GM12878 (cell line): ENCODE data around the gene GALNT18. TPM values are rescaled to one million over a fixed set of nuclear protein-coding genes. Genes with fewer than 3 reads are reported as not detected.

Experiments used
- ATAC-seq: fragments of 200-7000 bp; cut with Tn5 transposase; 3 replicates; pipeline ENCODE4 v1.9.1; 2020; ENCODE audit warnings: mild to moderate bottlenecking, moderate library complexity
- BruUV-seq: library from RNA; stranded (reverse); fragments of 400-500 nt; replicated peaks from 2 replicates; lab custom pipeline; 2021; lab: Mats Ljungman, UMichigan
- CTCF ChIA-PET: fragments of 300-600 bp; sonication (Branson Sonifier 250); formaldehyde crosslinking; extraction: SDS; loops from one replicate; lab custom pipeline; 2021; ENCODE audit warnings: inconsistent platforms; lab: Yijun Ruan, JAX
- POLR2A ChIA-PET: fragments of 350-600 bp; formaldehyde crosslinking; extraction: SDS; loops from one replicate; lab custom pipeline; 2021; ENCODE audit warnings: inconsistent platforms; lab: Charles Lee
- RAD21 ChIA-PET: fragments of 300-600 bp; sonication (Branson Sonifier 250); formaldehyde crosslinking; loops from one replicate; lab custom pipeline; 2023; ENCODE audit warnings: antibody characterized with exemption; ENCODE audit not compliant: unreplicated experiment; lab: Charles Lee
- SMC1A ChIA-PET: fragments of 300-600 bp; sonication (Branson Sonifier 250); formaldehyde crosslinking; loops from one replicate; lab custom pipeline; 2023; ENCODE audit not compliant: unreplicated experiment, uncharacterized antibody; lab: Charles Lee
- DNase-seq: peaks from one replicate; pipeline ENCODE4 v3.0.0-alpha.2; 2011; ENCODE audit warnings: low read depth, low spot score
- FAIRE-seq: peaks from 3 replicates; lab custom pipeline; 2011; peaks lifted over from hg19 to GRCh38; lab: Jason Lieb, UNC
- H2AFZ ChIP-seq: 2 replicates; pipeline ENCODE4 v1.6.0; 2011; ENCODE audit warnings: low read depth, low read length, control low read depth; ENCODE audit not compliant: control insufficient read depth
- H3K27ac ChIP-seq: 2 replicates; pipeline ENCODE4 v1.5.1; 2011; ENCODE audit warnings: control low read depth; ENCODE audit not compliant: control insufficient read depth, insufficient read depth
- H3K27me3 ChIP-seq, 2 experiments: replicated peaks in 1 of 2; 2 replicates each; pipeline versions ENCODE4 v1.6.0 to v1.6.1; 2011; ENCODE audit warnings: low read length in 1 of 2; ENCODE audit not compliant: control insufficient read depth in 2 of 2, insufficient read depth in 2 of 2
- H3K36me3 ChIP-seq, 2 experiments: 2 replicates each; pipeline ENCODE4 v1.5.1; 2011; ENCODE audit warnings: low read length in 1 of 2; ENCODE audit not compliant: control insufficient read depth in 2 of 2, insufficient read depth in 2 of 2
- H3K4me1 ChIP-seq: 2 replicates; pipeline ENCODE4 v1.6.1; 2011; ENCODE audit warnings: mild to moderate bottlenecking, low read length, moderate library complexity, mixed read lengths; ENCODE audit not compliant: control insufficient read depth, insufficient read depth
- H3K4me2 ChIP-seq: 2 replicates; pipeline ENCODE4 v1.6.0; 2011; ENCODE audit warnings: control low read depth; ENCODE audit not compliant: control insufficient read depth, insufficient read depth
- H3K4me3 ChIP-seq: fragments of 200-600 bp; sonication (generic); 2 replicates; pipeline ENCODE4 v1.5.1; 2016
- H3K79me2 ChIP-seq: 2 replicates; pipeline ENCODE4 v1.6.0; 2011; ENCODE audit warnings: low read length; ENCODE audit not compliant: control insufficient read depth, insufficient read depth
- H3K9ac ChIP-seq: 2 replicates; pipeline ENCODE4 v1.8.0; 2011; ENCODE audit warnings: low read length, control low read depth, mixed read lengths; ENCODE audit not compliant: control insufficient read depth, insufficient read depth
- H3K9me3 ChIP-seq: replicated peaks from 3 replicates; pipeline ENCODE4 v1.5.1; 2011; ENCODE audit warnings: mild to moderate bottlenecking, low read length; ENCODE audit not compliant: control insufficient read depth, insufficient read depth
- H4K20me1 ChIP-seq: 2 replicates; pipeline ENCODE4 v1.6.0; 2011; ENCODE audit not compliant: control insufficient read depth, insufficient read depth
- BRCA1 ChIP-seq: IDR thresholded peaks from 2 replicates; pipeline ENCODE4 v1.6.1; 2011; ENCODE audit warnings: low read depth, low read length, improper control_type of control experiment
- MYC ChIP-seq: IDR thresholded peaks from 2 replicates; pipeline ENCODE4 v1.6.1; 2011; ENCODE audit warnings: mild to moderate bottlenecking, low read length, moderate library complexity, inconsistent platforms; ENCODE audit not compliant: insufficient read depth, insufficient replicate concordance, insufficient read length, severe bottlenecking
- POLR2AphosphoS5 ChIP-seq: IDR thresholded peaks from 2 replicates; pipeline ENCODE4 v1.6.1; 2011; ENCODE audit warnings: mild to moderate bottlenecking, low read length, inconsistent platforms
- STAT1 ChIP-seq: fragments of 450-650 bp; conservative IDR thresholded peaks from 2 replicates; pipeline ENCODE4 v1.6.1; 2014; ENCODE audit warnings: antibody characterized with exemption, mild to moderate bottlenecking
- ZNF384 ChIP-seq: IDR thresholded peaks from 2 replicates; pipeline ENCODE4 v1.6.1; 2012; ENCODE audit warnings: low read depth, mild to moderate bottlenecking, low read length, improper control_type of control experiment, borderline replicate concordance
- WGBS: methylation state at CpG from one replicate; pipeline ENCODE4 v1.1.6; 2016; ENCODE audit warnings: low lambda C conversion rate; ENCODE audit not compliant: insufficient replicate concordance, insufficient coverage; ENCODE audit errors: missing lambda C conversion rate; 5-methylcytosine and 5-hydroxymethylcytosine counted together
- in situ Hi-C: fragments of 300-500 bp; cut with MboI; formaldehyde crosslinking; loops from 9 replicates; pipeline ENCODE4 v1.14.3; 2018; ENCODE audit warnings: mixed read lengths
- intact Hi-C: fragments of 100-400 bp; cut with micrococcal nuclease; formaldehyde crosslinking; loops from one replicate; pipeline ENCODE4 v1.14.2; 2022; ENCODE audit not compliant: unreplicated experiment
- polyA plus RNA-seq, 11 experiments: library from polyadenylated mRNA; depleted of rRNA in 4 of 11; unstranded in 6 of 11; stranded (reverse) in 5 of 11; fragments of >200 nt; fragmentation: Nextera tagmentation in 4 of 11; fragmentation: Illumina TruSeq in 1 of 11; extraction: Ambion mirVana in 4 of 11; extraction: Trizol in 1 of 11; gene quantifications; 1 replicate in 1 of 11; 2 replicates in 10 of 11; pipeline versions ENCODE4 v1.2.1 to v1.2.3, GENCODE V29; 2011 to 2016; ENCODE audit warnings: inconsistent platforms in 2 of 11, missing spikeins in 2 of 11, low read depth in 1 of 11
- total RNA-seq, 4 experiments: library from RNA; depleted of rRNA in 3 of 4; stranded (reverse); fragments of >200 nt in 3 of 4; fragmentation: Illumina TruSeq in 1 of 4; extraction: Trizol in 1 of 4; gene quantifications; 2 replicates each; pipeline versions ENCODE4 v1.2.1 to v1.2.3, GENCODE V29; 2013 to 2021
- TF ChIP-seq, protein P1 (sequence below): IDR thresholded peaks from 2 replicates; pipeline ENCODE4 v1.6.1; 2011; ENCODE audit warnings: borderline replicate concordance, low read depth, mild to moderate bottlenecking, moderate library complexity, mixed read lengths, low read length; ENCODE audit not compliant: insufficient read depth; ENCODE audit errors: extremely low read length
- TF ChIP-seq, protein P2 (sequence below): fragments of 450-650 bp; IDR thresholded peaks from 2 replicates; pipeline ENCODE4 v1.6.1; 2017; ENCODE audit warnings: borderline replicate concordance
- TF ChIP-seq, protein P3 (sequence below): fragments of 450-650 bp; IDR thresholded peaks from 2 replicates; pipeline ENCODE4 v1.6.1; 2016; ENCODE audit warnings: mild to moderate bottlenecking, moderate library complexity, borderline replicate concordance

GALNT18 gene
- total and polyA plus RNA-seq, 10 of the 15 experiments (the other 5 are each of a cell fraction or from before 2014, with no cell fraction given): 1.2 to 14.2 (median 6.3) TPM

DNA sequence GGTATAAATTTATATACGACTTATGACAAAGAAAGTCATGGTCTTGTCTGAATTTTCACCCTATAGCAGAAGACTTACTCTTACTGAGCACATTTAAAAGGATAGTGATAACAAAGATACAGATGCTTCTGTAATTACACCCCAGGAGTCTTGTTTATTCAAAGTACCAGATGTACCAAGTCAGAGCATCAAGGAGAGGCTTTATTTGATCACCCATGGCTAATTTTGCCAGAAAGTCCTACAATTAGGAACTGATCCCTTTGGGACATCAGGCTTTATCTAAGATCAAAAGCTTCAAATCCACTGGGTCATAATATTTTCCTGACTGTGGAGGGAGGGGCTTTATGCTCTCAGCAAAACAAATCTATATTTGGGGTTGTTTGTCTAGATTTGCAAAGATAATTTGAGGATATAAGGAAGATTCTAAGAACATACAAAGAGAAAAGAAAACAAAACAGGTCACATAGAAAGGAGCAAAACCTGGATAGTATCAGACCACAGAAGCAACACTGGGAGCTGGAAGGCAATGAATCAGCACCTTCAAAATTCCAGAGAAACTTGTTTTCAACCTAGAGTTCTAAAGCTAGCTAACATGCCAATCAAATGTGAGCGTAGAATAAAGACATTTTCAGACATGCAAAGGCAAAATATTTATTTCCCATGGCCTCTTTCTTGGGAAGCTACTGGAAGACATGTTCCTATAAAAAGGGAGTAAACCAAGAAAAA, 143.9 kb downstream of the GALNT18 start:
- in situ Hi-C loops: no loop called here
- Histone ChIP-seq H3K27ac (no peak overlapping the region), H3K4me2 (no peak overlapping the region), H3K79me2 (no peaks in the 10 kb centered on the region), H3K9me3 (no peaks in the 10 kb centered on the region), H3K4me1 (no peaks in the 10 kb centered on the region), H4K20me1 (no peaks in the 10 kb centered on the region), H3K27me3 (no peaks in the 10 kb centered on the region), H3K36me3 (no peaks in the 10 kb centered on the region), H3K9ac (no peak overlapping the region), H3K4me3 (no peak overlapping the region), H2AFZ (no peak overlapping the region)
- POLR2A ChIA-PET: no interaction called here
- SMC1A ChIA-PET: no interaction called here
- FAIRE-seq: no peak
- TF ChIP-seq ZNF384: no peak
- TF ChIP-seq, protein P1, sequence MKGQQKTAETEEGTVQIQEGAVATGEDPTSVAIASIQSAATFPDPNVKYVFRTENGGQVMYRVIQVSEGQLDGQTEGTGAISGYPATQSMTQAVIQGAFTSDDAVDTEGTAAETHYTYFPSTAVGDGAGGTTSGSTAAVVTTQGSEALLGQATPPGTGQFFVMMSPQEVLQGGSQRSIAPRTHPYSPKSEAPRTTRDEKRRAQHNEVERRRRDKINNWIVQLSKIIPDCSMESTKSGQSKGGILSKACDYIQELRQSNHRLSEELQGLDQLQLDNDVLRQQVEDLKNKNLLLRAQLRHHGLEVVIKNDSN: no peak
- RAD21 ChIA-PET: no interaction called here
- ATAC-seq: no peak
- CTCF ChIA-PET: no interaction called here
- intact Hi-C loops: no loop called here
- no TSS peak for BruUV-seq
- DNase-seq: no peak
- WGBS: 6% methylated on average over 2 of the region's 2 CpGs

DNA sequence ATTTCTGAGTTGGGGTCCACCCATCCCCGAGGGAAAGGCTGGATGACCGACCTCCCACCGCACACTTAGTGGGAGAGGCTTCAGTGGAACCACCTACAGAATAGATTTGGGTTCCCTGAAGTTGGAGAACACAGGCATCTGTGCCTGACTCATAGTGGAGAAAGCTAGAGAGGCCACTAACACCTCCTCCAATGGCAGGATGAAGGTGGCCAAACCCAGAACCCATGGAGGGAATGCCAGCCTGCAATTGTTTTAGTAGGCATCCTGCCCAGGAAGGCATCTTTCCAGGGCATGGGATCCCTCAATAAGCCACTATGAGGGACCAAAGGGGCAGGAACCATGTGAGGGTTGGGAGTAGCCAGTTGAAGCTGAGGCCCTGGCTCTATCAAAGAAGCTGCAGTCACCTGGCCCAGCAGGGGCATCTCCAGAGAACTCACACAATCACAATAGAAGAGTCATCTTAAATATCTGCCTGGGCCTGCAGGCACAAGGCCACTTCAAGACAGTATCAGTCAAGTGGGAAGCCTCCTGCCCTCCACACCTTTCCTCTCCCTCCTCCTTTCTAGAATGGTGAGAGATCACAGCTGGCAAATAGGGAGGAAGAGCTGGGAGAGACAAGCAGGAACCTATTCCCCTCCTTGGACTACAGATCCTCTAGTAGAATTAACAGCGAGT, 144.7 kb downstream of the GALNT18 start:
- H3K4me3 ChIP-seq: no peak overlapping the region
- H3K27ac ChIP-seq: no peak overlapping the region
- no peaks in the 10 kb centered on the region for H3K27me3 ChIP-seq
- H3K9ac ChIP-seq: no peak overlapping the region
- H3K9me3 ChIP-seq: no peaks in the 10 kb centered on the region
- no peaks in the 10 kb centered on the region for H3K4me1 ChIP-seq
- no peaks in the 10 kb centered on the region for H3K36me3 ChIP-seq
- DNase-seq (no peak), ATAC-seq (no peak), FAIRE-seq (no peak)
- intact Hi-C loops (no loop called here), in situ Hi-C loops (no loop called here)
- no peaks in the 10 kb centered on the region for H3K79me2 ChIP-seq
- ChIA-PET SMC1A (no interaction called here), RAD21 (no interaction called here), POLR2A (no interaction called here), CTCF (interaction anchor here (1.8 kb wide), 1 partner anchor 11 kb away, joined by 5 read pairs; no protein-coding TSS in a partner anchor)
- no peak overlapping the region for H3K4me2 ChIP-seq
- no peaks in the 10 kb centered on the region for H4K20me1 ChIP-seq
- H2AFZ ChIP-seq: no peak overlapping the region
- 27% methylated on average over 4 of the region's 4 CpGs for WGBS
- no TSS peak for BruUV-seq
- no peak for TF ChIP-seq MYC
- TF ChIP-seq, protein P2, sequence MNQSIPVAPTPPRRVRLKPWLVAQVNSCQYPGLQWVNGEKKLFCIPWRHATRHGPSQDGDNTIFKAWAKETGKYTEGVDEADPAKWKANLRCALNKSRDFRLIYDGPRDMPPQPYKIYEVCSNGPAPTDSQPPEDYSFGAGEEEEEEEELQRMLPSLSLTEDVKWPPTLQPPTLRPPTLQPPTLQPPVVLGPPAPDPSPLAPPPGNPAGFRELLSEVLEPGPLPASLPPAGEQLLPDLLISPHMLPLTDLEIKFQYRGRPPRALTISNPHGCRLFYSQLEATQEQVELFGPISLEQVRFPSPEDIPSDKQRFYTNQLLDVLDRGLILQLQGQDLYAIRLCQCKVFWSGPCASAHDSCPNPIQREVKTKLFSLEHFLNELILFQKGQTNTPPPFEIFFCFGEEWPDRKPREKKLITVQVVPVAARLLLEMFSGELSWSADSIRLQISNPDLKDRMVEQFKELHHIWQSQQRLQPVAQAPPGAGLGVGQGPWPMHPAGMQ: no peak
- TF ChIP-seq, protein P3, sequence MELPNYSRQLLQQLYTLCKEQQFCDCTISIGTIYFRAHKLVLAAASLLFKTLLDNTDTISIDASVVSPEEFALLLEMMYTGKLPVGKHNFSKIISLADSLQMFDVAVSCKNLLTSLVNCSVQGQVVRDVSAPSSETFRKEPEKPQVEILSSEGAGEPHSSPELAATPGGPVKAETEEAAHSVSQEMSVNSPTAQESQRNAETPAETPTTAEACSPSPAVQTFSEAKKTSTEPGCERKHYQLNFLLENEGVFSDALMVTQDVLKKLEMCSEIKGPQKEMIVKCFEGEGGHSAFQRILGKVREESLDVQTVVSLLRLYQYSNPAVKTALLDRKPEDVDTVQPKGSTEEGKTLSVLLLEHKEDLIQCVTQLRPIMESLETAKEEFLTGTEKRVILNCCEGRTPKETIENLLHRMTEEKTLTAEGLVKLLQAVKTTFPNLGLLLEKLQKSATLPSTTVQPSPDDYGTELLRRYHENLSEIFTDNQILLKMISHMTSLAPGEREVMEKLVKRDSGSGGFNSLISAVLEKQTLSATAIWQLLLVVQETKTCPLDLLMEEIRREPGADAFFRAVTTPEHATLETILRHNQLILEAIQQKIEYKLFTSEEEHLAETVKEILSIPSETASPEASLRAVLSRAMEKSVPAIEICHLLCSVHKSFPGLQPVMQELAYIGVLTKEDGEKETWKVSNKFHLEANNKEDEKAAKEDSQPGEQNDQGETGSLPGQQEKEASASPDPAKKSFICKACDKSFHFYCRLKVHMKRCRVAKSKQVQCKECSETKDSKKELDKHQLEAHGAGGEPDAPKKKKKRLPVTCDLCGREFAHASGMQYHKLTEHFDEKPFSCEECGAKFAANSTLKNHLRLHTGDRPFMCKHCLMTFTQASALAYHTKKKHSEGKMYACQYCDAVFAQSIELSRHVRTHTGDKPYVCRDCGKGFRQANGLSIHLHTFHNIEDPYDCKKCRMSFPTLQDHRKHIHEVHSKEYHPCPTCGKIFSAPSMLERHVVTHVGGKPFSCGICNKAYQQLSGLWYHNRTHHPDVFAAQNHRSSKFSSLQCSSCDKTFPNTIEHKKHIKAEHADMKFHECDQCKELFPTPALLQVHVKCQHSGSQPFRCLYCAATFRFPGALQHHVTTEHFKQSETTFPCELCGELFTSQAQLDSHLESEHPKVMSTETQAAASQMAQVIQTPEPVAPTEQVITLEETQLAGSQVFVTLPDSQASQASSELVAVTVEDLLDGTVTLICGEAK: no peak
- TF ChIP-seq BRCA1: no peak
- no peak for TF ChIP-seq STAT1
- TF ChIP-seq POLR2AphosphoS5: no peak
